LNCaP clone FGC (cell line): ENCODE data around the gene OR10P1.

Source experiments
- DNase-seq: peaks from one replicate; pipeline ENCODE4 v3.0.0-alpha.2; 2011; ENCODE audit warnings: low read depth
- H3K4me3 ChIP-seq: 2 replicates; pipeline ENCODE4 v1.5.1; 2011; ENCODE audit warnings: mild to moderate bottlenecking, low read depth, low read length, control low read depth
- CTCF ChIP-seq: IDR thresholded peaks from 2 replicates; pipeline ENCODE4 v1.5.1; 2012; ENCODE audit warnings: mild to moderate bottlenecking; ENCODE audit not compliant: control insufficient read depth, insufficient read depth; ENCODE audit errors: extremely low read depth

OR10P1 gene

DNA sequence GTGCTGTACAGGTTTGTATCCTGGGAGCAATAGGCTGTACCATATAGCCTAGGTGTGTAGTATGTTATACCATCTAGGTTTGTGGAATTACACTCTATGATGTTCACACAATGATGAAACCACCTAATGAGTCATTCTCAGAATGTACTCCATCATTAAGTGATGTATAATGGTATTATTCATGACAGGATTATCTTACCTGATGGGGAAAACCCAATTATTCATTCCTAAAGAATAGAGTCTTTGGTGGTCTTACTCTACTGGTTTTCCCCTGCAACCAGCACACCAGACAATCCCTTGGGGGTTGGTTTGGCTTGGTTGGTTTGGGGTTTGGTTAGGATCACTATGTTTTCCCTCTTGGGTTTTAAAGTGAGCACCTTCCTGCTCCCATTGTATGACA is 12.6 kb upstream of the OR10P1 start:
- no peak for DNase-seq
- no peak overlapping the region for H3K4me3 ChIP-seq
- no peak for TF ChIP-seq CTCF

- DNase-seq, result no peak
- H3K4me3 ChIP-seq, result no peak overlapping the region
- TF ChIP-seq CTCF, result no peak
These were observed 10.5 kb upstream of the OR10P1 start for GRCh38 chr12:55626154-55626553.

- DNase-seq, result no peak
- no peak overlapping the region for H3K4me3 ChIP-seq
- no peak for TF ChIP-seq CTCF
These were observed 7.4 kb upstream of the OR10P1 start for GRCh38 chr12:55629058-55629841.

- no peak for TF ChIP-seq CTCF
- no peak for DNase-seq
These were observed 5.6 kb upstream of the OR10P1 start for GRCh38 chr12:55631056-55631455.

DNA sequence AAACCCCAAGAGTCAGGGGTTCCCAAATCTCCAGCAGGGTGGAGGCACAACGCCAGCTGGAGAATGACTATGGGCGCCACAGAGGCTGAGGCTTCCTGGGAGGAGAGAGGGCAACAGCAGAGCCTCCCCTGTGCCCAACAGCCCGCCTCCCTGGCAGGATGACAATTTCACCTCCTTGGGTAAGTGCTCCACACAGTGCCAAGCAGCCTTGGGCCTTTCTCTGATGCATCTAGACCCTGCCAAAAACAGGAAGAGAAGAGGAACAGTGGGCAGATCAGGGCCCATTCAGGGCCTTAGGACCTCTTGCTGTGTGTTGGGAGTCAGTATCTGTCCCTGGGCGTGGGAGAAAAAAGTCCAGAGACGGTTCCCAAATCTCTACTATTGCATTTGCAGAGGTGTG is 5.0 kb upstream of the OR10P1 start:
- no peak for DNase-seq
- no peak overlapping the region for H3K4me3 ChIP-seq
- TF ChIP-seq CTCF, result no peak

More at GRCh38 chr12:55631056-55631455, 5.6 kb upstream of the OR10P1 start:
- H3K4me3 ChIP-seq, result no peak overlapping the region

DNA sequence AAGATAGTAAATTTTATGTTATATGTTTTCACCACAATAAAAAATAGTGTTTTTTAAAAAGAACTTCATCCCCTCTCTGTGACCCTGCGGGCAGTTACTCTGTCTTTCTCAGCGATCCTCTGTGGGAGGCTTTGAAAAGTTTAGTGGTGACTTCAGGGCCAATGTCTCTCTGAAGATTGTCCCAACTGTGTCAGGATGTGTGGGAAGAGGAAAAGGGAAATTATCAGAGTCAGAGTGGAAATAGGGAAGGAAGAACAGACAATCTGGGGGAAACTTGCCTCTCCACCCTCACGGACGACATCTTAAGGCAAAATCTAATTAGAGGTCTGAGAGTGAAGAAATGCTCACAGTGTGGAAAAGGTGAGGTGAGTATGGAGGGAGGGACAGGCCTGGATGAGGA is 3.5 kb upstream of the OR10P1 start:
- no peak for TF ChIP-seq CTCF
- no peak for DNase-seq
- no peak overlapping the region for H3K4me3 ChIP-seq

DNA sequence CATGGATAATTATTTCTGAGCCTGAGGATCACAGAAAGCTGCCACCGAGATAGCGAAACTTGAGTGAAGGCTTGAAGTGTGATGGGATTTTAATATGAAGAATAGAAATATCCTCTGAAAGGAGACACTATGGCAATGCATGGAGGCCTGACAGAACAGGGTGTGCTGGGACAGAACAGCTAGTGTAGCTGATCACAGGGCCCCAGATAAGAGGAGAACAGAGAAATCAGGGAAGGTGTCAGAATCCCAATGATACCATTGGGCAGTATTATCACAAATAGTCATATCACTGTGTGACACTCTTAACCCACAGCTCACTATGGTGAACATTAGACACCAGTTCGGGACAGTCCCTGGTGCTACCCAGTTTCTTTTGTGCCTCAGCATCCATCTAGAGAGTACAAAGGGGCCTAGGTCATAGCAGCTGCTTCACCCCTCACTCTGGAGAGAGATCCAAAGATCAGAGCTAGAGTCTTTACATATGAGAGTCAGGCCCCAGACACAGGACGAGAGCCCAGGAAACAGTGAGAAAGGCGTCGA is 506 bp upstream of the OR10P1 start:
- no peak for DNase-seq
- H3K4me3 ChIP-seq, result no peak overlapping the region
- TF ChIP-seq CTCF, result no peak
